Muscle layer of duodenum (tissue), 2 donors: ENCODE results near the gene KCTD6.

Experiments used
- H3K27ac ChIP-seq: one replicate; pipeline ENCODE4 v1.7.0; 2013; ENCODE audit warnings: mild to moderate bottlenecking, low read length
- H3K27me3 ChIP-seq: one replicate; pipeline ENCODE4 v1.7.0; 2013; ENCODE audit warnings: low read depth, mild to moderate bottlenecking, control low read depth, low read length
- H3K36me3 ChIP-seq, 2 donors: one replicate each; pipeline ENCODE4 v1.7.0; 2013; ENCODE audit warnings: low read length in 2 of 2, control low read depth in 1 of 2, mild to moderate bottlenecking in 1 of 2; ENCODE audit not compliant: insufficient read depth in 2 of 2, control insufficient read depth in 1 of 2
- H3K4me1 ChIP-seq, 2 donors: one replicate each; pipeline ENCODE4 v1.7.0; 2013; ENCODE audit warnings: low read length in 2 of 2, mild to moderate bottlenecking in 2 of 2, control low read depth in 1 of 2, moderate library complexity in 1 of 2; ENCODE audit not compliant: insufficient read depth in 2 of 2, control insufficient read depth in 1 of 2
- H3K4me3 ChIP-seq, 2 donors: one replicate each; pipeline ENCODE4 v1.7.0; 2013; ENCODE audit warnings: low read length in 2 of 2, low read depth in 1 of 2, mild to moderate bottlenecking in 1 of 2
- H3K9me3 ChIP-seq, 2 donors: one replicate each; pipeline ENCODE4 v1.7.0; 2013; ENCODE audit warnings: low read length in 2 of 2, control low read depth in 1 of 2, mild to moderate bottlenecking in 1 of 2; ENCODE audit not compliant: control insufficient read depth in 1 of 2
- donor health status: healthy.

The KCTD6 gene

GRCh38 chr3:58471025-58471887 lies 20.6 kb upstream of the KCTD6 start:
- H3K4me1 ChIP-seq, result peaks cover 0 to 9% of the 10 kb centered on the region in 2 donors
- H3K9me3 ChIP-seq, result no peaks in the 10 kb centered on the region
- no peaks in the 10 kb centered on the region for H3K36me3 ChIP-seq
- peak overlapping the region; percentile 29 for H3K27ac ChIP-seq
- no peaks in the 10 kb centered on the region for H3K27me3 ChIP-seq
- no peak overlapping the region for H3K4me3 ChIP-seq

DNA sequence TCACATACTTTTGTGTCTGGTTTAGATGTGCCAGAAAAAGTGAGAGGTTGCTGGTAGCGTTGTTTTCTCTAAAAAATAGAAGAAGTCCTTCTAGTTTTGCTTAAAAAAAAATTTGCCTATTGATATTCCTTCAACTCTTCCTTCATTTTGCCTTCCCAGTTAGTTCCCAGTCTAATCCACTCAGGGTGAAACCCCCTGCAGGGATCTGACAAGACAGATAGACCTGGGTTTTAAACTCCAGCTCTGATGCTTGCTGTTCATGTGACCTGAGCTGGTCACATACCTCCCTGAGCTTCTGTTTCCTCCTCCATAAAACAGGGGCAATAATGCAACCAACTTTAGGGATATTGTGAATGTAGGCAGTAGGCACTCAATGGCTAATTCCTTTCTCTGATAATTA lies 18.6 kb upstream of the KCTD6 start:
- no peak overlapping the region for H3K4me3 ChIP-seq
- no peaks in the 10 kb centered on the region for H3K9me3 ChIP-seq
- H3K27me3 ChIP-seq, result no peaks in the 10 kb centered on the region
- peaks cover 0 to 9% of the 10 kb centered on the region in 2 donors for H3K4me1 ChIP-seq
- H3K27ac ChIP-seq, result no peak overlapping the region
- H3K36me3 ChIP-seq, result no peaks in the 10 kb centered on the region

GRCh38 chr3:58474348-58474911 lies 17.5 kb upstream of the KCTD6 start:
- Histone ChIP-seq H3K9me3 (no peaks in the 10 kb centered on the region), H3K27me3 (no peaks in the 10 kb centered on the region), H3K27ac (no peak overlapping the region), H3K4me3 (no peak overlapping the region), H3K36me3 (no peaks in the 10 kb centered on the region), H3K4me1 (peaks cover 0 to 9% of the 10 kb centered on the region in 2 donors)

DNA sequence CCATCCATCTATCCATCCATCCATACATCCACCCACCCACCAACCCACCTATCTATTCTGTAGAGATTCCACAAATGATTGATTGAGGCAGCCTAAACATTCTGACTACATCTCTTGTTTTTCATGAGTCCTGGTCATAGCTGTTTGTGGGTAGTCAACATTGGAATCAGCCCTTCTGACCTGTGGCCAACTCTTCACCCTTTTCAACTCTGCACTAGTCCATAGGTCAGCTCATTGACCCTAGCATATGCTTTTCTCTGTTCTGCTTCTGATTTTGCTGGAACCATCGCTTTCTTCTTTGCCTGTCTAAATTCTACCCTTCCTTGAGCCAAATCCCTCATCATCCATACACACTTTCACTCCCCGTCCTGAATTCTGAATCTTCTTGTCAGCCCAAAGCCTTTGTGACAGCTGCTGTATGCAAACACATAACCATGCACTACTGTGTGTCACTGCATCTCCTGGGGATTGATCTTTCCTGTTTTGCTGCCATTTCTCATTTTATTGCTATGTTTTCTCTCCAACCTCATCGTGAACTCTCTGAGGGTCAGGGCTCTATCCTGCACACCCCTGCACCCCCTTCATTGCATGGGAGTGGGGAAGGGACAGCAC lies 16.8 kb upstream of the KCTD6 start:
- Histone ChIP-seq H3K4me1 (peaks cover 0 to 9% of the 10 kb centered on the region in 2 donors), H3K27me3 (no peaks in the 10 kb centered on the region), H3K4me3 (no peak overlapping the region), H3K27ac (no peak overlapping the region), H3K36me3 (no peaks in the 10 kb centered on the region), H3K9me3 (no peaks in the 10 kb centered on the region)

GRCh38 chr3:58478781-58479180 lies 13.1 kb upstream of the KCTD6 start:
- Histone ChIP-seq H3K27ac (no peak overlapping the region), H3K4me3 (no peak overlapping the region)

DNA sequence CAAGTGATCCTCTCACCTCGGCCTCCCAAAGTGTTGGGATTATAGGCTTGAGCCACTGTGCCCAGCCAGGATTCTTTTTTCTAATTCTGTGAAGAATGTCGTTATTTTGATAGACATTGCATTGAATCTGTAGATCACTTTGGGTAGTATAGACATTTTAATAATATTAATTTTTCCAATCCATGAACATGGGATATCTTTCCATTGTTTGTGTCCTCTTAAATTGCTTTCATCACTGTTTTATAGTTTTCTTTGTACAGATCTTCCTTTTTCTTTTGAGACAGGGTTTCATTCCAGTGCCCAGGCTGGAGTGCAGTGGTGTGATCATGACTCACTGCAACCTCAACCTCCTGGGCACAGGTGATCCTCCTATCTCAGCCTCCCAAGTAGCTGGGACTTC lies 11.6 kb upstream of the KCTD6 start:
- Histone ChIP-seq H3K9me3 (no peaks in the 10 kb centered on the region), H3K27me3 (no peaks in the 10 kb centered on the region), H3K36me3 (no peaks in the 10 kb centered on the region), H3K4me1 (peaks cover 0 to 3% of the 10 kb centered on the region in 2 donors), H3K27ac (no peak overlapping the region), H3K4me3 (no peak overlapping the region)

More at GRCh38 chr3:58478781-58479180, 13.1 kb upstream of the KCTD6 start:
- no peaks in the 10 kb centered on the region for H3K36me3 ChIP-seq
- no peaks in the 10 kb centered on the region for H3K9me3 ChIP-seq
- H3K4me1 ChIP-seq, result peaks cover 0 to 3% of the 10 kb centered on the region in 2 donors
- H3K27me3 ChIP-seq, result no peaks in the 10 kb centered on the region

DNA sequence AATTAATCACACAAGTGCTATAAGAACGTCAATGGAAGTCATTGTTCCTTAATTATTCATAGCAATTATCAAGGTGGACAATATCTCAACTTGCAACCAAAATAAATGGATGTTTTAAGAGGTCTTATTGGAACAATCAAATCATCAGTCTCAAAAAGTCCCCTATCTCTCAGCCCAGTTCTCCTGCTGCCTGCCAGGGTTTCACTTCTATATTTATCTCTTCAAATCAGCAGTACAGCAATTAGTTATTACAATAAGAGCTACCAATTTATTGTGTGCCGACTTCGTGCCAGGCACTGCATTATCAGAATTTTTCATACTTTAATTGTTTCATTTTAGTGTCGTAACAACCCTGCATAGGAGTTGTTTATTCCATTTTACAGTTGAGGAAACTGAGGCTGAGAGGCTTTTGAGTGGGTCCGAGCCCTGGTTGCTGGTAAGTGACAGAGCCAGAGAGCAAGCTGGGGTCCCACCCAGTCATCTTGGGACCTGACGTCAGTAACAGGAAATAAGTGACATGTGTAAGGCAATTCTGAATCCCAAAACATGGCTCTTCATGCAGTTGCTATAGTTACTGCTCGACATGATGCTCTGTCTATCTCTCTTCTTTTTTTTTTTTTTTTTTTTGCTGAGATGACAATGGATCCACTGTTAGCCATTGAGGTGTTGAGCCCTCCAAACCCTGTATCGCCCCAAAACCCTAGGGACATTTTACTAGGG lies 8.8 kb upstream of the KCTD6 start:
- Histone ChIP-seq H3K36me3 (no peaks in the 10 kb centered on the region), H3K27ac (no peak overlapping the region), H3K4me3 (no peak overlapping the region), H3K27me3 (no peaks in the 10 kb centered on the region), H3K4me1 (peaks cover 0 to 3% of the 10 kb centered on the region in 2 donors), H3K9me3 (no peaks in the 10 kb centered on the region)

DNA sequence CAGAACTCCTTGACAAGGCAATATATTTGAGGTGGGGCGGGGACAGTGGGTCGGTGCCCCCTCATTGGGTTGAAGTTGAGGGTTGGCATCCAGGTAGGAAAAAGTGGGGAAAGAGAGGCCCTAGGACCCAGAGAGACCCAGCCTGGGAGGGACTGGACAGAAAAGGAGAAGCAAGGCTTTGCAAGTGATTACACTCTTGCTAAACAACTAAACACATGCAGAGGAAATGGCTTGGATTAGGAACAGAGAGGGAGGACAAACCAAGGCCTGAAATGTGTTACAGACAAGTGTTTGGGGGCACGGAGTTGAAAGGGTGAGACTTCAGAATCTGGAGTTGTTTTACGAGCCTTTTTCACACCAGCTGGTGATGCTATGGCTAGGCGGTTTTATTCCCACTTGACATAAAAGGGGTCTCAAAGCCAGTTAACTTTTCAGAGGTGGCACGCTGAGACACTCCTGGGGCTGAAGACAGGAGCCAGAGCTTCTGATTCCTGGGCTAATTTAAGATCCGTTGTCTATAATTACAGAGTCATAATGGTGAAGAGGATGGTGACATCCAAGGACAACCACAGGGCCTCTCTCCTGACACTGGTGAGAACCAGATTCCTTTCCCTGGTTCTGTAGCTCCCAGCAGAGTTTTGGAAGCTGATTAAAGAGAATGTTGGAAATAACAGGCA lies 7.7 kb upstream of the KCTD6 start:
- H3K27me3 ChIP-seq, result no peaks in the 10 kb centered on the region
- peaks cover 0 to 3% of the 10 kb centered on the region in 2 donors for H3K4me1 ChIP-seq
- H3K27ac ChIP-seq, result no peak overlapping the region
- no peaks in the 10 kb centered on the region for H3K9me3 ChIP-seq
- H3K36me3 ChIP-seq, result no peaks in the 10 kb centered on the region
- H3K4me3 ChIP-seq, result no peak overlapping the region

- Histone ChIP-seq H3K27me3 (no peaks in the 10 kb centered on the region), H3K9me3 (no peaks in the 10 kb centered on the region), H3K4me1 (peaks cover 0 to 3% of the 10 kb centered on the region in 2 donors), H3K36me3 (no peaks in the 10 kb centered on the region), H3K27ac (no peak overlapping the region), H3K4me3 (no peak overlapping the region)
Observed at GRCh38 chr3:58484722-58485069, 7.2 kb upstream of the KCTD6 start.

GRCh38 chr3:58485801-58486435 lies 6.0 kb upstream of the KCTD6 start:
- Histone ChIP-seq H3K36me3 (no peaks in the 10 kb centered on the region), H3K4me3 (no peak overlapping the region), H3K27ac (no peak overlapping the region), H3K27me3 (no peaks in the 10 kb centered on the region), H3K4me1 (peaks cover 2 to 3% of the 10 kb centered on the region in 2 donors), H3K9me3 (no peaks in the 10 kb centered on the region)
